Epithelial cell of esophagus (primary cell): ENCODE data around the gene HDAC4.

ENCODE experiments used
- DNase-seq: peaks from one replicate; pipeline ENCODE4 v3.0.0; 2010; ENCODE audit warnings: low read depth
- H3K4me3 ChIP-seq: 2 replicates; pipeline ENCODE4 v1.5.1; 2011; ENCODE audit warnings: mild to moderate bottlenecking, low read length, control low read depth
- TF ChIP-seq, protein P1 (sequence below): IDR thresholded peaks from 2 replicates; pipeline ENCODE4 v1.5.1; 2011; ENCODE audit warnings: low read depth, mild to moderate bottlenecking, low read length, control low read depth, inconsistent platforms; ENCODE audit not compliant: insufficient read depth; ENCODE audit errors: missing control alignments

Gene HDAC4

DNA sequence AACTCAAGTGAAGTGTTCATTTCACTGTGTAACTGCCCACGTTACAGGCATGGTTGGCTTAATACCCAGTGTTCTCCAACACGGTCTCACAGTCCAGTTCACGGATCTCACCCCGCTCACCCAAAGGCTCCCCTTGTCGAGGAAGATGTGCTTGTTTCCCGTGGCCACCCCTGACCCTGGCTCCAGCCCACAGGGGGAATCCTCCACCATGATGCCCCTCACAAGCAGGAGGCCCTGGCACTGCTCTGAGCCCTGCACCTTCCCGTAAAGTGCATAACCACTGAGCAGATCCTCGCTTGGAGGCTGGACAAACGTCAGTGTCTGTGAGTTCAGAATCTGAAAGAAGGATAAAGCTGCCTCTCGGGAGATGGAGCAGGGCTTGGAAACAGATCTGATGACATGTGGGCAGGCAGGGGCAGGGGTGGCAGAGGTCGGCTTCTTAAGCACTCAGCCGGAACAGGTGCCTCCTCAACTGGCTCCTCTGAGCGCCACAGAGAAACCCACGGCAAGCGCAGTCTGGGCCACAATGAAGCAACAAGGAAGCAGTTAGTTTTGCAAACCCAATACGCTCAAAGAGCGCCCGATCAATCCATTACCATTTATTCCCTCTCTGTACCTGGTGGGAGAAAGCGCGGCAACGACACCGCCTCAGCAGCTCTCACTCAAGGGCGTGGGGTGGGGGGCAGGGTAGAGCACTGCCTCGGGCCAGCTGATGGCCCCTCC lies 17.6 kb downstream of the HDAC4 start:
- no peak overlapping the region for H3K4me3 ChIP-seq
- TF ChIP-seq, protein P1, sequence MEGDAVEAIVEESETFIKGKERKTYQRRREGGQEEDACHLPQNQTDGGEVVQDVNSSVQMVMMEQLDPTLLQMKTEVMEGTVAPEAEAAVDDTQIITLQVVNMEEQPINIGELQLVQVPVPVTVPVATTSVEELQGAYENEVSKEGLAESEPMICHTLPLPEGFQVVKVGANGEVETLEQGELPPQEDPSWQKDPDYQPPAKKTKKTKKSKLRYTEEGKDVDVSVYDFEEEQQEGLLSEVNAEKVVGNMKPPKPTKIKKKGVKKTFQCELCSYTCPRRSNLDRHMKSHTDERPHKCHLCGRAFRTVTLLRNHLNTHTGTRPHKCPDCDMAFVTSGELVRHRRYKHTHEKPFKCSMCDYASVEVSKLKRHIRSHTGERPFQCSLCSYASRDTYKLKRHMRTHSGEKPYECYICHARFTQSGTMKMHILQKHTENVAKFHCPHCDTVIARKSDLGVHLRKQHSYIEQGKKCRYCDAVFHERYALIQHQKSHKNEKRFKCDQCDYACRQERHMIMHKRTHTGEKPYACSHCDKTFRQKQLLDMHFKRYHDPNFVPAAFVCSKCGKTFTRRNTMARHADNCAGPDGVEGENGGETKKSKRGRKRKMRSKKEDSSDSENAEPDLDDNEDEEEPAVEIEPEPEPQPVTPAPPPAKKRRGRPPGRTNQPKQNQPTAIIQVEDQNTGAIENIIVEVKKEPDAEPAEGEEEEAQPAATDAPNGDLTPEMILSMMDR: no peak
- DNase-seq: no peak

DNA sequence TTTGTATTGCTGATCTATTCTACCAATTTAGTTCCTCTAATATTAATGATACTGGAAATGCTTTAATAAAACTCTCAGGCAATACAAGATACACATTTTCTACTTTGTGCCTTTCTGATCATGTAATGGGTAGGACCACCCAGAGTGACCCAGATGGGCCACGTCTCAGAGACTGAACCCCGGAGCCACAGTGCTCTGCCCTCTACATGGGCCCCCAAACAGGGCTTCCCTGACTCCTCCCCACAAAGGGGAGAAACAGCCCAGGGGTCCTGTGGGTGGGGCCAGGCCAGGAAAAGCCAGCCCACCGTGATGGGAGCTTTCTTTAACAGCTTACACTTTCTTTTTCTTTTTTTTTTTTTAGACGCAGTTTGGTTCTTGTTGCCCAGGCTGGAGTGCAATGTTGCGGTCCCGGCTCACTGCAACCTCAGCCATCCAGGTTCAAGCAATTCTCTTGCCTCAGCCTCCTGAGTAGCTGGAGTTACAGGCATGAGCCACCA lies 18.4 kb downstream of the HDAC4 start:
- H3K4me3 ChIP-seq: no peak overlapping the region
- no peak for DNase-seq
- TF ChIP-seq, protein P1: no peak

- TF ChIP-seq, protein P1: no peak
- H3K4me3 ChIP-seq: no peak overlapping the region
- no peak for DNase-seq
Observed at GRCh38 chr2:239381709-239382134, 19.1 kb downstream of the HDAC4 start.

GRCh38 chr2:239380831-239381708 lies 19.8 kb downstream of the HDAC4 start:
- H3K4me3 ChIP-seq: no peak overlapping the region
- DNase-seq: no peak
- TF ChIP-seq, protein P1: no peak

DNA sequence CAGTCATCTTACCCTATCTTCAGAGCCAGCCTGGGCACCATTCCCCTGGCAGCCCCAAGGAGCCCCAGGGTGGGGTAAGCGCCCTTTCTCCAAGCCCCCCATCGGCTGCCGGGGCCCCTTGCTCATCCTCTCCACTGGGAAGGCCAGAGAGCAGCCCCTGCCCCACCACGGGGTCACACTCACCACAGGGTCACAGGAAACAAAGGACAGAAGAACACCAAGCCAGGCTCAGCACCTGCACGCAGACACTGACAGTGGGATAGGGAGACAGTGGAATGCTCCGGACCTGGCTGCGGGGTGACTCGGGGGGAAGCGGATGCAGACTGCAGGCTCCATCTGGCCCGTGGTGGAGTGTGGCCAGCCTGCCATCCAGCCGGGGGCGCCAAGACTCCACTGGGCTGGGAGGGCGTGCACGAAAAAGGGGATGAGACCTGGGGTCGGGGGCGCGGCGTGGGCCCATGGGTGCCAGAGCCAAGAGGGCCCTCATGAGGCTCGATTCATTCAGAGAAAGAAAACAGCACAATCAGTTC lies 21.1 kb downstream of the HDAC4 start:
- no peak for DNase-seq
- TF ChIP-seq, protein P1: no peak
- H3K4me3 ChIP-seq: no peak overlapping the region

DNA sequence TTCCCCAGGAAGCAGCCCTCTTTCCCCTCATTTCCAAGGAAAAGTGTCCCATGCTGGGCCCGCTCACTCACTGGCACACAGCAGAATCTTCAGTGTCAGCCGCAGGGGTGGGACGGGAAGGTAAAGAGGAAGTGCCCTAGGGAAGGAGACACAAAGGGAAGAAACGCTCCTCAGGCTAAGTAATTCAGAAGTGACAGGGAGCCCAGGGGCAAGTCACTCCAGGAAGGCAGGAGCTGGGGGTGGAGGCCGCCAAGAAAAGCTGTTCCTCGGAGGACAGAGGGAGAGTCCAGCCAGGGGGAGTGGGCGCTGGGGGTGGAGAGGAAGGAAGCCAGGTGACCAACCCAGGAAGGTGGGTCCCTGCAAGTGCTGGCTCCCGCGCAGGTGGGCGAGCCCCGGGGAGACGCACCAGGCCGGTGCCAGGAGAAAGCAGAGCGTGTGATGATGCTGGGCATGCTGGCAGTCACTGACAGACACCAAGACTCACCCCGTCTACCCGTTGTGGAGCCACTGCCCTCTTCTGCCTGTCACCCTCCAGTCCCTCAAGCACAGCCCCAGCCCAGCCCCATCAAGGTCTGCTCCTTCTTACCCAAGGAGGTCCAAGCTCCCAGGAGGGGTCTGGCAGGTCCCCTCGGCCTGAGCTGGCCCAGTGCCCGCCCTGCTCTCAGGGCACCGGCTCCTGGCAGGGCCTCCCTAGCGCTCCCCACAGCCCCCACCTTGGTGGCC lies 21.7 kb downstream of the HDAC4 start:
- no peak overlapping the region for H3K4me3 ChIP-seq
- DNase-seq: no peak
- TF ChIP-seq, protein P1: no peak
